Choroid plexus epithelial cell (primary cell): ENCODE data around the gene FAM20C.
A peak's percentile ranks its signal among the peaks of the same experiment; 100 is the strongest.

Experiments
- DNase-seq: peaks from one replicate; pipeline ENCODE4 v3.0.0-alpha.2; 2010; ENCODE audit warnings: low read depth
- H3K4me3 ChIP-seq: 2 replicates; pipeline ENCODE4 v1.5.1; 2011; ENCODE audit warnings: low read depth, mild to moderate bottlenecking, control low read depth, low read length, moderate library complexity
- CTCF ChIP-seq: conservative IDR thresholded peaks from 2 replicates; pipeline ENCODE4 v1.5.1; 2011; ENCODE audit warnings: low read depth, mild to moderate bottlenecking, control low read depth, inconsistent platforms, low read length, moderate library complexity

FAM20C gene

GRCh38 chr7:189719-190118, 2.7 kb upstream of the FAM20C start:
- H3K4me3 ChIP-seq = no peak overlapping the region
- no peak for TF ChIP-seq CTCF
- DNase-seq = no peak

DNA sequence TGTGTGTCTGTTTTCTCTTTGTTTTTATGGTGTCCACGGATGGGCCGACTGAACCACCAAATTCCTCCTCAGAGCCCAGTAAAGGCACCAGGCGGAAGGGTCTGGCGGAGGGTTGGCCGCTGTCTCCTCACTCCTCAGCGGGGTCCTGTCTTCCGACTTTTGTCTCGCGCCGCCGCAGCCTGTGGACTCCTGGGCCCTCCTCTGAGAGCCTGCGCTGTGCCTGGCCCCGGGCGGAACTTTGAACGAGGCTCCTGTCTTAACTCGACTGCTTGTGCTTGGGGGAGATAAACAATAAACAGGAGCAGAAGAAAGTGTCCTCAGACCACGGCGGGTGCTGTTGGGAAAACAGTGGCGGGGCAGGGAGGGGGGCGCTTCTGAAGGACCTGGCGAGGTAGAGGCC, 2.2 kb upstream of the FAM20C start:
- TF ChIP-seq CTCF = no peak
- no peak overlapping the region for H3K4me3 ChIP-seq
- no peak for DNase-seq

DNA sequence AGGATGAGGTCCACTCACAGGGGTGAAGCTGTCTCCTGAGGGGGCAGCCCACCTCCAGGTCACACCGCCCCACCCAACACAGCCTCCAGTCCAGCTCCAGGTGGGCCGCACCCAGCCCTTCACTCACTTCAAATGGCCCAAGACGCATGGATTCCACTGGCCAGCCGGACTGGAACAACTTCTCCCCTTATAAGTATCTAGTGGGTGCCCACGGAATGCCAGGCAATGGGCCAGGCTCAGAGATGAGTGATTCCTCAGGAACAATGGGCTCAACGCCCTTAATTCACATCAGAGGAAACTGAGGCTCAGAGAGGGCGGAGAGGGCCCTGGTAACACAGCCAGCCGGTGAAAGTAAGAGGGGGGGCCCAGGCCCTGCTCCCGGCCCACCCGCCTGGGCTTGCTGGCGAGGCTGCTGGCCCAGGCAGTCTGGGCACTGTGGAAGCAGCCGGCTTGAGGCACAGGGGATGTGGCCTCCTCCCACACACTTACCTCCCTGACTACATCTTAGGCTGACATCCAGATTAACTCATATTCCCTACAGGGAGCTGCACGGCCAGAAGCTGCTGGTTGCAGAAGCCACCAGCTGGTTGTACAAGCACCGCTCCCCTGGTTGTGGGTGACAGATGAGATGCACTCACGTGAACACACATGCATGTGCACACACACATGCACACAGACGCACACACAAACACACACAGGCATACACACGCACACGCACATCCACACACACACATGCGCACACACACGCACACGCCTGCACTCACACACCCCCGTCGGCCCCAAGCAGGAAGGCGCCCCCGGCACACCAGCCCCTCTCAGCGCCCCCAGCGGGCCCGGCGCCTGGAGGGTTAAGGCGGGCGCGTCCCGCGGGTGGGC, 1.0 kb upstream of the FAM20C start:
- peak overlapping the region; percentile 83 for H3K4me3 ChIP-seq
- DNase-seq = peak; percentile 95
- TF ChIP-seq CTCF = peak; percentile 31

DNA sequence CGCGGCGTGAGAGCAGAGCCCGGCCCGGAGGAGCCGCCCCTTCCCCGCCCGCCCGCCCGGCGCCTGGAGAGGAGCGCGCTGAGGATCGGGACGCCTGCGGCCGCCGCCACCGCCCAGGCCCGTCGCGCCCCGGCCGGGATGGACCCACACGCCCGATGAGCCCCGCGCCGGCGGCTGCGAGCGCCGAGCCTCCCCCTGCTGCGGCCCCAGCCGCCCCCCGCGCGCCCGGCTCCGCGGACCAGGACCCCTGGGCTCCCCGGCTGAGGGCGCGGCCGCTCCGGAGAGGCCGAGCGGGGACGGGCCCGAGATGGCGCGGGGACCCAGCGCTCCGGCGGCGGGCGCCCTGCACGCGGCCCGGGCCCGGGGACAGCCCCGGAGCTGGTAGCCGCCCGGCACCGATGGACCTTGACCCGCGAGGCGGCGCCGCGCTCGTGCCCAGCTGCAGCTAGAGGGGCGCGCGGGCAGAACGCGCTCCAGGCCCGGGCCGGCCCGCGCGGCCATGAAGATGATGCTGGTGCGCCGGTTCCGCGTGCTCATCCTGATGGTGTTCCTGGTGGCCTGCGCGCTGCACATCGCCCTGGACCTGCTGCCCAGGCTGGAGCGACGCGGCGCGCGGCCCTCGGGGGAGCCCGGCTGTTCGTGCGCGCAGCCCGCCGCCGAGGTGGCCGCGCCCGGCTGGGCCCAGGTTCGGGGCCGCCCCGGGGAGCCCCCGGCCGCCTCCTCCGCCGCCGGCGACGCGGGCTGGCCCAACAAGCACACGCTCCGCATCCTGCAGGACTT, 520 bp downstream of the FAM20C start:
- peak overlapping the region; percentile 83 for H3K4me3 ChIP-seq
- no peak for TF ChIP-seq CTCF
- peak; percentile 43 for DNase-seq

DNA sequence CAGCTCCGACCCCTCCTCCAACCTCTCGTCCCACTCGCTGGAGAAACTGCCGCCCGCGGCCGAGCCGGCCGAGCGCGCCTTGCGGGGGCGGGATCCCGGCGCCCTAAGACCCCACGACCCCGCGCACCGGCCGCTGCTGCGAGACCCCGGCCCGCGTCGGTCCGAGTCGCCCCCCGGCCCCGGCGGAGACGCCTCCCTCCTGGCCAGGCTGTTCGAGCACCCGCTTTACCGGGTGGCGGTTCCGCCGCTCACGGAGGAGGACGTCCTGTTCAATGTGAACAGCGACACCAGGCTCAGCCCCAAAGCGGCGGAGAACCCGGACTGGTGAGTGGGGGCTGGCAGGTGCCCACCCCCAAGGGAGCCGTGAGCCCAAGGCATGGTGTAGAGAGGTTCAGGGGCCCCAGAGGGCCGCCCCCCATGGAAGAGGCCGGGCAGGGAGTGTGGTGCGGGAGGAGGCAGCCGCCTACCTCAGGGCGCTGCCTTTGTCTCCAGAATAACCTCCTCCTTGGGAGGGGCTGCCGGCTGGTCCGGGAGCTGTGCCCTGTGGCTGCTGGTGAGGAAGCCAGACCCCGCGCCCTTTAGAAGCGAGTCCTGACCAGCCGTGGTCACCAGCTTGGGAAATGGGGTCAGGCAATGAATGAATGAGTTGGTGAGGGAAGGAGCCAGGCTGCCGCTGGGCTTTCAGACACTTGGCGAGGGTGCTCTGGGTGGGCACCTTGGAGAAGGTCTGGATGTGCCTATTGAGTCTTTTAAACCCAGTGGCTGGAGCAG, 1.3 kb downstream of the FAM20C start:
- no peak for TF ChIP-seq CTCF
- DNase-seq = no peak
- peak overlapping the region; percentile 83 for H3K4me3 ChIP-seq

GRCh38 chr7:194252-195009, 2.1 kb downstream of the FAM20C start:
- peak overlapping the region; percentile 83 for H3K4me3 ChIP-seq
- peak; percentile 73 for DNase-seq
- TF ChIP-seq CTCF = no peak
